ENCODE measurements around the gene DOK5. TPM values are rescaled to one million over a fixed set of nuclear protein-coding genes. Genes with fewer than 3 reads are reported as not detected.
"Not testable (repeated sequence)": the region's sequence is repeated elsewhere in the genome, so short reads cannot be mapped to it uniquely, and the experiment has no call there.

The DOK5 gene
- 10 to 100 TPM in 3 of 4 donors, 1 to 10 TPM in 1; 9.1 to 12.7 (median 10.7) TPM for polyA plus RNA-seq (ENCODE audit: insufficient read length in 4 of 4)

GRCh38 chr20:54475334-54476168 lies at the start of gene DOK5:
TSS of gene DOK5 (plus strand) at chr20:54475593. CDS start at chr20:54475947, 354 bp downstream.
- peak in 1 of 4 donors; percentile 45 for DNase-seq (ENCODE audit: low read depth in 4 of 4, low spot score in 3 of 4)

DNA sequence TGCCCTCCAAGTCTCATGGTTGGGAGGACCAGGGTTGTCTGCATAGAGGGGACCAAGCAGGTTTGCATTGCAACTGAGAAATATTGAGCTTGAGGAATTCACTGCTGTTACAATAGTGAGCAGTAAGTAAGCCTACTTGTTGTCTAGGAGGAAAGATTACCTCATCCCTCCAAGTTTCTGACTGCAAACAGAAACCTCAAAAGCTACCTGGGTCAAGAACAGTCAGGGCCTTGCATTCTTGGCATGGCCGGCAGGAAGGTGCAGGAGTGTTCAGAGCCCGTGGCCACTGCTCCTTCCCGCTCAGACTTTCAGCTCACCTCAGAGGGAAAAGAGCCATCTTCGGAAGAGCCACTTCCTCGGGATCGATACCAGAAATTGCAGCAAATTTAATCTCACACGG lies 46.0 kb upstream of the DOK5 start:
- DNase-seq (ENCODE audit: low read depth in 4 of 4, low spot score in 3 of 4) = no peak

- no peak for DNase-seq (ENCODE audit: low read depth in 4 of 4, low spot score in 3 of 4)
Observed at GRCh38 chr20:54431156-54431944, 44.0 kb upstream of the DOK5 start.

GRCh38 chr20:54432966-54433365 lies 42.4 kb upstream of the DOK5 start:
- no peak for DNase-seq (ENCODE audit: low read depth in 4 of 4, low spot score in 3 of 4)

- DNase-seq (ENCODE audit: low read depth in 4 of 4, low spot score in 3 of 4) = no peak
Observed at GRCh38 chr20:54433636-54434035, 41.8 kb upstream of the DOK5 start.

- no peak for DNase-seq (ENCODE audit: low read depth in 4 of 4, low spot score in 3 of 4)
Observed at GRCh38 chr20:54434196-54434595, 41.2 kb upstream of the DOK5 start.

DNA sequence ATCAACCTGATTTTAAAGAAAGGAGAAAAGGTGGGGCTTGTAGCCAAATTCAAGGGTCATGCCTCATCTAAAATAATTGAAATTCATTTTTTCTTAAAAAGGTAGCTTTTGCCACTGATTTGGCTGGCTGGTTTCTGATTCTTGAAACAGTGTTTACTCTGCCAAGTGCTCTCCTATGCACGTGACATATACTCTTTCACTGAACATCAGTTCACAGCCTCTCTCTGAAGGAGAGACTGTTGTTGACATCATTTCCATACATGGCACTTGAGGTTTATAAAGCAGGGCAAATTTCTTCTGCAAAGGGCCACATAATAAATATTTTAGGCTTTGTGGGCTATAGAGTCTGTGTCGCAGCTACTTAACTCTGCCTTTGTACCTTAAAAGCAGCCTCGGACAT lies 40.4 kb upstream of the DOK5 start:
- DNase-seq (ENCODE audit: low read depth in 4 of 4, low spot score in 3 of 4) = no peak

DNA sequence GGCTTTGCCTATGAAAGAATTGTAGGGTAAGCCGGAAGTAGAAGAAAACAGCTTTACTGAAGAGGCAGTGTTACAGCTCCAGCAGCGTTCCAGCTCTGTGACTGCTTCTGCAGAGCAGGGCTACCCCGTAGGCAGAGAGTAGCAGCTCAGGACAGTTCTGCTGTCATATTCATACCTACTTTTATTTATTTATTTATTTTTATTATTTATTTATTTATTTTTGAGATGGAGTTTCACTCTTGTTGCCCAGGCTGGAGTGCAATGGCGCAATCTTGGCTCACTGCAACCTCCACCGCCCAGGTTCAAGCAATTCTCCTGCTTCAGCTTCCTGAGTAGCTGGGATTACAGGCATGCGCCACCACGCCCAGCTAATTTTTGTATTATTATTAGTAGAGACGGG lies 39.0 kb upstream of the DOK5 start:
- not testable (repeated sequence) for DNase-seq (ENCODE audit: low read depth in 4 of 4, low spot score in 3 of 4)

GRCh38 chr20:54438166-54438565 lies 37.2 kb upstream of the DOK5 start:
- no peak for DNase-seq (ENCODE audit: low read depth in 4 of 4, low spot score in 3 of 4)

- no peak for DNase-seq (ENCODE audit: low read depth in 4 of 4, low spot score in 3 of 4)
Observed at GRCh38 chr20:54450207-54450606, 25.2 kb upstream of the DOK5 start.

DNA sequence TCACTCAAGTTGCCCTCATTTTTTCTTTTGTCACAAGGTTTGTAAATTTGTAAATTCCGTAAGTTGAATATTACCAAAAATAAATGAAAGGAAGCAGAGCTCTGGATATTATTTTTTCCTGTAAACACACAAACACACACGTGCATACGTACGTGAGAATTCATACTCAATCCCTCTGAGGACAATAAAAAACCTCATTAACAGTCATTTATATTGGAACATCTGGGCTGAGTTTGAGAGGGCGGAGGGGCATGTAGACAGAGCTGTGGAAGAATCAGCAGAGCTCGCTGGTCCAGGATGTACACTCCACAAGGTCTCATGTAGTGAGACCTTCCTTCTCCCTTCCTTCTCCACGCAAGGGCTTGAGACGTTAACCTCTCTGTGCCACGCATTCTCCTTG lies 24.2 kb upstream of the DOK5 start:
- no peak for DNase-seq (ENCODE audit: low read depth in 4 of 4, low spot score in 3 of 4)

GRCh38 chr20:54452277-54452676 lies 23.1 kb upstream of the DOK5 start:
- DNase-seq (ENCODE audit: low read depth in 4 of 4, low spot score in 3 of 4) = no peak

DNA sequence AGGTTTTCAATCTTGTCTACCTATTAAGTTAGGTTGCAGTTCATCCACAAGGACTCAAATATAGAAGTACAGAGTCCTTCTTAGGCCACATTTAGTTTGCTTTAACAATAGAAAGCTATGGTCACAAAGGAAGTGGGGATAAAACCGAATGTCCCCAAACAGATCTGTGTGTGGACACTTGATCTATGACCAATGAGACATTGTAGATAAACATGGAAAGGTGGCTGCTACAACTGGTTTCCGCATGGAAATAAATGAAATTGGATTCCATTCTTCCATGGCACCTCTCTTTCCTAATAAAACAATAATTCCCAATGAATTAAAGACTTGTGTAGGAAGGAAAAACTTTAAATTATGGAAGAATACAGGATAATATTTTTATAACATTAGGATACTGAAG lies 20.4 kb upstream of the DOK5 start:
- DNase-seq (ENCODE audit: low read depth in 4 of 4, low spot score in 3 of 4) = no peak

DNA sequence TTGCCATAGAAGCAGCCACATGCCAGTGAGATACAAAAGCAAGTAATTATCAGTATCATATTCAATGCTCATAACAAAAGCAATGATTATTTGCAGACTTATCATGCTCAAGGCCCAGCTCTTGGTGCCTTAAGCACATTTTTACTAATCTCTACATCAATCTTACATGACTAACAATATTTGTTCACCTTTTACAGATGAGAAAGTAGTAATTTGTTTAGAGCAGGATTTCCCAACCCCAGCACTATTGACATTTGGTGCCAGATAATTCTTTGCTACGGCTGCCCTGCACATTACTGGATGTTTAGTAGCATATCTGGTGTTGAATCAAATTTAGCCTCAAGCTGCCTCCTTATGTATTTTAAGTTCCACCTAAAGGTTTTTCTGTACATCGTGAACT lies 19.0 kb upstream of the DOK5 start:
- DNase-seq (ENCODE audit: low read depth in 4 of 4, low spot score in 3 of 4) = no peak

DNA sequence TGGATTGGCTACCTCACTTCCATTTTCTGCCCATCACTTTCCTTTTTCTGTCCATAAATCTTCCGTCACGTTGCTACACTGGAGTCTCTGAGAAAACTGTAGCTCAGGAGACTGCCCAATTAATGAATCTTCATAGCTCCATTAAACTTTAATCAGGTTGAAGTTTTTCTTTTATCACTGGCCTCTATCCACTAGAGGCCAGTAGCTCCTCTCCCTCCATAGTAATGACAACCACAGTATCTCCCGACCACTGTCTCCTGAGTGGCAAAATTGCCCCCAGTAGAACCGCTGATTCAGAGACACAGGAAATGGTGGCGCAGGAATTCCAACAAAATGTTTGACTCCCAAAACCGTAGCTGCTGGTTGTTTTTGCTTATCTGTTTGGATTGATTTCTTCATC lies 18.4 kb upstream of the DOK5 start:
- no peak for DNase-seq (ENCODE audit: low read depth in 4 of 4, low spot score in 3 of 4)

GRCh38 chr20:54458219-54458618 lies 17.2 kb upstream of the DOK5 start:
- DNase-seq (ENCODE audit: low read depth in 4 of 4, low spot score in 3 of 4) = no peak

GRCh38 chr20:54459279-54459678 lies 16.1 kb upstream of the DOK5 start:
- no peak for DNase-seq (ENCODE audit: low read depth in 4 of 4, low spot score in 3 of 4)

- no peak for DNase-seq (ENCODE audit: low read depth in 4 of 4, low spot score in 3 of 4)
Observed at GRCh38 chr20:54464003-54464402, 11.4 kb upstream of the DOK5 start.

DNA sequence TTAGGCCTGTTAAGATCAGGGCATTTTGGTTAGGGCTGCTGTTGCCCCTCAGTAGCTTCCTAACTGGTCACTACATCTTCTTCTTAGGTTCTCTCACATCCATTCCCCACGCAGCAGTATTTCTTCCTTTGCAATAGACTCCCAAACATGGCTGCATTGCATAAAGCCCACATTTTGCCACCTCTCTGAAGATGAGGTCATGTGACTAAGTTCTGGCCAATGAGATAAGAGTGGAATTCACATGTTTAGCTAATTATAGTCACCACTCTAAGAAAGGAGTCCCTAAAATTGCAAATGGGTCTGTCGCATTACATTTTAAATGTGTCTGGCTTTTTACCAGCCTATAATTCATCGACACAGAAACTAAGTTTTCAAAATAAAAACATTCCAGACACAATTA lies 9.3 kb upstream of the DOK5 start:
- no peak for DNase-seq (ENCODE audit: low read depth in 4 of 4, low spot score in 3 of 4)

DNA sequence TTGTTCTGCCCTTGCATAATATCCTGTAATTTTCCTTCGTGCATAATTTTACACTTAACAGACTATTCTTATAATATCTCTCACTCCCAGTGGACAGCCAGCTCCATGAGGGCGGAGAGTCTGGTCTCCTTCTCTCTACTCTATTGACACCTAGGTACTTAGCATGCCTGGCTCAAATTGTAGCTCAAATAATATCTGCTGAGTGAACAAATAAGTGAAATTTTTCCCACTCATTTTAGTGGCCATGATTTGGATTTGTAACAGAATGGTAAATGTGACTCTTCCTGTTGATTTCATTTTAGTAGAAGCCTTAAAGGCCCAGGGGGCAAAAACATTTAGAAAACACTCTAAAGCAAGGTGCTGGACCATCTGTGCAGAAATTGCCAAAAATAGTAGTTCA lies 7.8 kb upstream of the DOK5 start:
- DNase-seq (ENCODE audit: low read depth in 4 of 4, low spot score in 3 of 4) = no peak

DNA sequence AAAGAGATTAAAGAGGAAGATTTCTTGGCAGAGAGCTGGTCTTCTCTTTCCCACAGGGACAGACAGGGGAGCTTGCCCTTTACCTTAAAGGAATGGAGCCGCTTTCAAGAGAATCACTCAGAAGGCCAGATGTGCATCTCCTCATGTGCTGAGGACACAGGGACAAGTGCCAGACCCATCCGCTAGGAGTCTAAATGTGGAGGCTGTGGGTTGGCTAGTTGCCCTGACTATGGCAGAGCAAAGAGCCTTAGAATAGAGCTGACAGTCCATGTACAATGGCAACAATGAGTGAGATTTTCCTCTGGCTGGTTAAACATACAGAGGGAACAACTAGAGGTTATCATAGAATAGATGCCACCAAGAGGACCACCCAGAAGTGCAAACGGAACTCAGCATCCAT lies 7.3 kb upstream of the DOK5 start:
- no peak for DNase-seq (ENCODE audit: low read depth in 4 of 4, low spot score in 3 of 4)

GRCh38 chr20:54469293-54469692 lies 6.1 kb upstream of the DOK5 start:
- DNase-seq (ENCODE audit: low read depth in 4 of 4, low spot score in 3 of 4) = no peak
